ENCODE measurements around the gene ENTHD1.

The ENTHD1 gene

DNA sequence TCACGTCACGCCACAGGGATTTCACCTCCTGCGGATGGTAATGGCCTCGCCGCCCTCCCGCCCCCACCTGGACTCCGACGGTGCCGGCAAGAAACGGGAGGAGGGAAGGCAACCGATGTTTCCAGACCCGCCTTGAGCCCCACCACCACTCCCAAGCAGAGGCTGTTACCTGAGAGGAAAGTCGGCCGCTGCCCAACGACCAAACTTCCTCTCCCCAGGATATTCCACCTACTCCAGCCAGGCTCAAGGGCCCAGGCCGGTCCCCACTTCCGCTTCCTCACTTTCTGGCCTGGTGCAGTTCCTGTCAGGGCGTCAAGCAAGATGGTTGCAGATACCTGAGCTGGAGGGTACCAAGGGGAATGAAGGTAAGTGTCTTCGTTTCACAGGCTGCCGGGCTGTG is at the start of gene ENTHD1:
ENTHD1 (minus strand) TSS at position 235 of the 400 bp plus-strand sequence. CDS start 6,012 bp downstream, outside the sequence.
- no peak within 1 kb of the TSS for H3K4me3 ChIP-seq (ENCODE audit: low read depth in 1 of 2, low read length in 2 of 2)
- no peaks in the 10 kb centered on the region for H3K36me3 ChIP-seq (ENCODE audit: insufficient read depth, low read length)
- no peaks in the 10 kb centered on the region for H3K9me3 ChIP-seq (ENCODE audit: low read length)
- no peaks in the 10 kb centered on the region for H3K4me1 ChIP-seq (ENCODE audit: insufficient read depth, low read length)
- no peak within 1 kb of the TSS for H3K9ac ChIP-seq (ENCODE audit: low read length)
- no peak within 1 kb of the TSS for H3K27ac ChIP-seq (ENCODE audit: low read depth, low read length)
- no peaks in the 10 kb centered on the region for H3K27me3 ChIP-seq (ENCODE audit: control insufficient read depth in 1 of 2, insufficient read depth in 2 of 2, low read length in 2 of 2)

DNA sequence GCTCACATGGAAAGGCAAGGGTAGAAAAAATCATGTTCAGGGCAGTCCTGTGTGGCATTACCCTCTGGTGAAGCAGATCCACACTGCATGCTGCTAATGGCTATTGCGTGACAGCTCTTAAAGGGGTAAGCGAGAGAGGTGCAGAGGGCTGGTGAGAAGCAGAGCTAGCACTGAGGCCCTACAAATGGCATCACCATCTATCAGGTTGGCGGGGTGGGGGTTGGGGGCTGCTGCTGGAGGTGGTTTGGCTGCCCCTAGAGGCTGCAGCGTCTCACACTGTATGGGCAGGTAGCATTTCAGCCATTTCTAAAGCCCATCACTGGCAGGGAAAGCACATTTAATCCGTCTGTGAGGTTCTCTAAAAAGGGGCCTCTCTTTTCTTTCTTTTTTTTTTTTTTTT is 49.8 kb upstream of the ENTHD1 start:
- H3K4me1 ChIP-seq (ENCODE audit: insufficient read depth, low read length): no peaks in the 10 kb centered on the region
- H3K36me3 ChIP-seq (ENCODE audit: insufficient read depth, low read length): no peaks in the 10 kb centered on the region
- no peak overlapping the region for H3K9ac ChIP-seq (ENCODE audit: low read length)
- no peak overlapping the region for H3K27ac ChIP-seq (ENCODE audit: low read depth, low read length)
- H3K9me3 ChIP-seq (ENCODE audit: low read length): no peaks in the 10 kb centered on the region
- H3K4me3 ChIP-seq (ENCODE audit: low read depth in 1 of 2, low read length in 2 of 2): no peak overlapping the region
- H3K27me3 ChIP-seq (ENCODE audit: control insufficient read depth in 1 of 2, insufficient read depth in 2 of 2, low read length in 2 of 2): no peaks in the 10 kb centered on the region

DNA sequence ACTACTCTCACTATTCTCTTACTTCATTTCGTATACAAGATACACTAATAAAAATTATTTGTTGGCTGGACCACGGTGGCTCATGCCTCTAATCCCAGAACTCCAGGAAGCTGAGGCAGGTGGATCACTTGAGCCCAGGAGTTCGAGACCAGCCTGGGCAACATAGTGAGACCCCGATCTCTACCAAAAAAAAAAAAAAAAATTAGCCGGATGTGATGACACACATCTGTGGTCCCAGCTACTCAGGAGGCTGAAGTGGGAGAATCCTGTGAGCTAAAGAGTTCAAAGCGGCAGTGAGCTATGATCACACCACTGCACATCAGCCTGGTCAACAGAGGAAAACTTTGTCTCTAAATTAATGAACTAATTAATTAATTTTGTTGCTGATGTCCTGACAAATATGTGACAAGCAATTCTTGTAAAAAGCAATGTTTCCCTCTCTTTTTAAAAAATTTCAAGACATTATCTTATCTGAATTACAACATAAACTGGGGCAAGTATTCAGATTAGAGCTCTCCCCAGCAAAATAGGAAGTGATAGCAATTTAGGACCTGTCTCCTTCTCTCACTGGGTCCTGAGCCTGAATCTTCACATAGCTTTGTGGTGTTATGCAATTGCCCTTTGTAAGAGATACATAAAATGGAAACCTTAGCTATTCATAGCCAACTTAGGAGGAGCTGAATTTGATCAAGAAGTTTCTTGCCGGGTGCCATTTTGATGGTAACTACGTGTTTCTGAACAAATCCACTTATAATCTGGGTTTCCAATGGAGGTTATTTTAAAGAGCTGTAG is 49.1 kb upstream of the ENTHD1 start:
- H3K27ac ChIP-seq (ENCODE audit: low read depth, low read length): no peak overlapping the region
- no peak overlapping the region for H3K4me3 ChIP-seq (ENCODE audit: low read depth in 1 of 2, low read length in 2 of 2)
- no peaks in the 10 kb centered on the region for H3K27me3 ChIP-seq (ENCODE audit: control insufficient read depth in 1 of 2, insufficient read depth in 2 of 2, low read length in 2 of 2)
- H3K36me3 ChIP-seq (ENCODE audit: insufficient read depth, low read length): no peaks in the 10 kb centered on the region
- H3K9ac ChIP-seq (ENCODE audit: low read length): no peak overlapping the region
- H3K4me1 ChIP-seq (ENCODE audit: insufficient read depth, low read length): no peaks in the 10 kb centered on the region
- H3K9me3 ChIP-seq (ENCODE audit: low read length): no peaks in the 10 kb centered on the region

DNA sequence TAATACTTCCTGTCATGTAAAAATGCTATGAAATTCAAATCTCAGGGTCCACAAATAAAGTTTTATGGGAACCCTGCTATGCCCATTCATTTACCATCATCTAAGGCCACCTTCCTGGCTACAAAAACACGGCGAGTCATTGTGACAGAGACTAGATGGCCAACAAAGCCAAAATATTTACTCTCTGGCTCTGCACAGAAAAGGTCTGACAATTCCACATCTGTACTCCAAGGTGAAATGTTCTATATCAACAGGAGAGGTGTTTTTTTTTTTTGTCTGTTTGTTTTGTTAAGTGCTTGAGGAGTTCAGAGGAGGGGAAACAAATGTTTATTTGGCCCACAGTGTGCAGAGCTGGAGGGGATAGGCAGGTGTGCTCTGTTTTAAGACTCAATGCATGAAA is 48.0 kb upstream of the ENTHD1 start:
- Histone ChIP-seq H3K27ac (ENCODE audit: low read depth, low read length) (no peak overlapping the region), H3K4me3 (ENCODE audit: low read depth in 1 of 2, low read length in 2 of 2) (no peak overlapping the region), H3K9ac (ENCODE audit: low read length) (no peak overlapping the region), H3K9me3 (ENCODE audit: low read length) (no peaks in the 10 kb centered on the region), H3K27me3 (ENCODE audit: control insufficient read depth in 1 of 2, insufficient read depth in 2 of 2, low read length in 2 of 2) (no peaks in the 10 kb centered on the region), H3K36me3 (ENCODE audit: insufficient read depth, low read length) (no peaks in the 10 kb centered on the region), H3K4me1 (ENCODE audit: insufficient read depth, low read length) (no peaks in the 10 kb centered on the region)

- Histone ChIP-seq H3K9ac (ENCODE audit: low read length) (no peak overlapping the region), H3K9me3 (ENCODE audit: low read length) (no peaks in the 10 kb centered on the region), H3K4me1 (ENCODE audit: insufficient read depth, low read length) (no peaks in the 10 kb centered on the region), H3K4me3 (ENCODE audit: low read depth in 1 of 2, low read length in 2 of 2) (no peak overlapping the region), H3K27me3 (ENCODE audit: control insufficient read depth in 1 of 2, insufficient read depth in 2 of 2, low read length in 2 of 2) (no peaks in the 10 kb centered on the region), H3K27ac (ENCODE audit: low read depth, low read length) (no peak overlapping the region), H3K36me3 (ENCODE audit: insufficient read depth, low read length) (no peaks in the 10 kb centered on the region)
Measured at GRCh38 chr22:39940757-39941305, 47.3 kb upstream of the ENTHD1 start.

DNA sequence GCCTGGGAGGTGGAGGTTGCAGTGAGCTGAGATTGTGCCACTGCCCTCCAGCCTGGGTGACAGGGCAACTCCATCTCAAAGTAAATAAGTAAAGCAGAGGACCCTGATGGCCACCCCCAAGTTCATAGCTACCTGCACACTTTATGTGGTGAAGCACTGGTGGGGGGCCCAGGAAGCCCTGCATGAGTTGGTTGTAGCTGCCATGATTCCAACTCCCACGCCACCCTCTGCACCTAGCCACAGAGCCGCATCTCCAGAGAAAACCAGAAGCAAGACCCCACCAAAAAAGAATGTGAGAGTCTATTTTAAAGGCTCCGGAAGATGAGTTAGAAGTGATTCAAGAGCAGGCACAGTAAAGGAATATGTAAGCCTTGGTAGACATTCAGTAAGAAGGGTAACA is 46.3 kb upstream of the ENTHD1 start:
- H3K4me3 ChIP-seq (ENCODE audit: low read depth in 1 of 2, low read length in 2 of 2): no peak overlapping the region
- H3K4me1 ChIP-seq (ENCODE audit: insufficient read depth, low read length): no peaks in the 10 kb centered on the region
- H3K36me3 ChIP-seq (ENCODE audit: insufficient read depth, low read length): no peaks in the 10 kb centered on the region
- H3K27me3 ChIP-seq (ENCODE audit: control insufficient read depth in 1 of 2, insufficient read depth in 2 of 2, low read length in 2 of 2): no peaks in the 10 kb centered on the region
- H3K9me3 ChIP-seq (ENCODE audit: low read length): no peaks in the 10 kb centered on the region
- no peak overlapping the region for H3K27ac ChIP-seq (ENCODE audit: low read depth, low read length)
- H3K9ac ChIP-seq (ENCODE audit: low read length): no peak overlapping the region

- Histone ChIP-seq H3K36me3 (ENCODE audit: insufficient read depth, low read length) (no peaks in the 10 kb centered on the region), H3K4me3 (ENCODE audit: low read depth in 1 of 2, low read length in 2 of 2) (no peak overlapping the region), H3K9ac (ENCODE audit: low read length) (no peak overlapping the region), H3K27ac (ENCODE audit: low read depth, low read length) (no peak overlapping the region), H3K27me3 (ENCODE audit: control insufficient read depth in 1 of 2, insufficient read depth in 2 of 2, low read length in 2 of 2) (no peaks in the 10 kb centered on the region), H3K4me1 (ENCODE audit: insufficient read depth, low read length) (no peaks in the 10 kb centered on the region), H3K9me3 (ENCODE audit: low read length) (no peaks in the 10 kb centered on the region)
Measured at GRCh38 chr22:39938509-39939111, 45.0 kb upstream of the ENTHD1 start.

DNA sequence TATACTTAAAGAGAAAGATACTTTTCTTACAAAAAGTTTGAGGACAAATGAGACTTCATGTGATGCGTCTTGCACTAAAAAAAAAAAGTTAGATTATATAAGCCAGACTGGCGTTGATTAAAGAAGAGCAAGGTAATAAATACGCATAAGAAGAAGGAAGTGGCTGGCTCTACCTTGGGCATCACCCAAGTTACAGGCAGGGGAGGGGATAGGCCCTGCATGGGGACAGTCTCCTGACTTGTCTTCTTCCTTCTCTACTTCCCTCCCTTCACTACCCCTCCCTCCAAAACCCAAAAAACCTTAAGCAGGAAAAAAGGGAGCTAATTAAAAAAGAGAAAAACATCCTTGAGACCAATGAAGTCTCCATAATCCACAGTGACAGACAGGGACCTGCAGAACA is 44.3 kb upstream of the ENTHD1 start:
- no peaks in the 10 kb centered on the region for H3K36me3 ChIP-seq (ENCODE audit: insufficient read depth, low read length)
- no peaks in the 10 kb centered on the region for H3K4me1 ChIP-seq (ENCODE audit: insufficient read depth, low read length)
- H3K27ac ChIP-seq (ENCODE audit: low read depth, low read length): no peak overlapping the region
- no peaks in the 10 kb centered on the region for H3K27me3 ChIP-seq (ENCODE audit: control insufficient read depth in 1 of 2, insufficient read depth in 2 of 2, low read length in 2 of 2)
- no peak overlapping the region for H3K9ac ChIP-seq (ENCODE audit: low read length)
- H3K4me3 ChIP-seq (ENCODE audit: low read depth in 1 of 2, low read length in 2 of 2): no peak overlapping the region
- H3K9me3 ChIP-seq (ENCODE audit: low read length): no peaks in the 10 kb centered on the region

DNA sequence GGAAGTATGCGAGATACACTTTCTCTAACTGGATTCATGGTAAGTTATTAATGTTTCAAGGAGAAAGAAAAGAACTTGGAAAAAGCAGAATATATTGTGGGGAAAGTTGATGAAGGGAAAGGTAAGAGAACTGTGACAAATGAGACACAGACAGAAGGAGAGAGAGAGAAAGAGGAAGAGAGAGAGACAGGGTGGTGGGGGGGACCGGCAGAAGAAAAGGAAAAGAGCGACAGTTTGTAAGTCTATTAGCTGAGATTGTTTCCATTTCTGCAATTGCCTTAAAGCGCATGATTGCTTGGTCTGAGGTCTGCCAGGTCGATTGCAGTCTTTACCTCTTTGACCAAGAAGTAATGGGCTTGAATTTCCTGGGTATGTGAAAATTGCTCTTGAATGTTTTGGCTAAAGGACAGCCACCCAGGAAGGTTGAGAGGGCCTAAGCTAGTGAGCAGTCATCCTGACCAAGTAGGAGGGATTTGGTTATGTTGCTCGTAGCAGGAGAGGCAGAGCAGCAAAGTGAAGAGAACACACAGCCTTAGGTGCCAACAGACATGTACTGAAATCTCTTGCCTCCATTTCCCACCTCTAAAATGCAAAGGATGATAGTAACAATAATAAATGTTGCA is 43.1 kb upstream of the ENTHD1 start:
- H3K9me3 ChIP-seq (ENCODE audit: low read length): no peaks in the 10 kb centered on the region
- no peak overlapping the region for H3K4me3 ChIP-seq (ENCODE audit: low read depth in 1 of 2, low read length in 2 of 2)
- H3K27ac ChIP-seq (ENCODE audit: low read depth, low read length): no peak overlapping the region
- no peak overlapping the region for H3K9ac ChIP-seq (ENCODE audit: low read length)
- no peaks in the 10 kb centered on the region for H3K27me3 ChIP-seq (ENCODE audit: control insufficient read depth in 1 of 2, insufficient read depth in 2 of 2, low read length in 2 of 2)
- no peaks in the 10 kb centered on the region for H3K4me1 ChIP-seq (ENCODE audit: insufficient read depth, low read length)
- no peaks in the 10 kb centered on the region for H3K36me3 ChIP-seq (ENCODE audit: insufficient read depth, low read length)

- Histone ChIP-seq H3K27me3 (ENCODE audit: control insufficient read depth in 1 of 2, insufficient read depth in 2 of 2, low read length in 2 of 2) (no peaks in the 10 kb centered on the region), H3K27ac (ENCODE audit: low read depth, low read length) (no peak overlapping the region), H3K9ac (ENCODE audit: low read length) (no peak overlapping the region), H3K36me3 (ENCODE audit: insufficient read depth, low read length) (no peaks in the 10 kb centered on the region), H3K4me1 (ENCODE audit: insufficient read depth, low read length) (no peaks in the 10 kb centered on the region), H3K9me3 (ENCODE audit: low read length) (no peaks in the 10 kb centered on the region), H3K4me3 (ENCODE audit: low read depth in 1 of 2, low read length in 2 of 2) (no peak overlapping the region)
Measured at GRCh38 chr22:39935612-39936011, 42.1 kb upstream of the ENTHD1 start.

GRCh38 chr22:39935116-39935515 is 41.6 kb upstream of the ENTHD1 start:
- no peak overlapping the region for H3K27ac ChIP-seq (ENCODE audit: low read depth, low read length)

More at GRCh38 chr22:39935116-39935515, 41.6 kb upstream of the ENTHD1 start:
- Histone ChIP-seq H3K4me1 (ENCODE audit: insufficient read depth, low read length) (no peaks in the 10 kb centered on the region), H3K4me3 (ENCODE audit: low read depth in 1 of 2, low read length in 2 of 2) (no peak overlapping the region), H3K36me3 (ENCODE audit: insufficient read depth, low read length) (no peaks in the 10 kb centered on the region), H3K27me3 (ENCODE audit: control insufficient read depth in 1 of 2, insufficient read depth in 2 of 2, low read length in 2 of 2) (no peaks in the 10 kb centered on the region), H3K9ac (ENCODE audit: low read length) (no peak overlapping the region), H3K9me3 (ENCODE audit: low read length) (no peaks in the 10 kb centered on the region)
